ENCODE measurements around the gene RGS3. TPM values are rescaled to one million over a fixed set of nuclear protein-coding genes. Genes with fewer than 3 reads are reported as not detected.

The RGS3 gene
- polyA plus RNA-seq, 5 donors: 65.3 to 82.9 (median 75.8) TPM

GRCh38 chr9:113600023-113600823, 136.7 kb downstream of the RGS3 start:
- DNase-seq: no peak

DNA sequence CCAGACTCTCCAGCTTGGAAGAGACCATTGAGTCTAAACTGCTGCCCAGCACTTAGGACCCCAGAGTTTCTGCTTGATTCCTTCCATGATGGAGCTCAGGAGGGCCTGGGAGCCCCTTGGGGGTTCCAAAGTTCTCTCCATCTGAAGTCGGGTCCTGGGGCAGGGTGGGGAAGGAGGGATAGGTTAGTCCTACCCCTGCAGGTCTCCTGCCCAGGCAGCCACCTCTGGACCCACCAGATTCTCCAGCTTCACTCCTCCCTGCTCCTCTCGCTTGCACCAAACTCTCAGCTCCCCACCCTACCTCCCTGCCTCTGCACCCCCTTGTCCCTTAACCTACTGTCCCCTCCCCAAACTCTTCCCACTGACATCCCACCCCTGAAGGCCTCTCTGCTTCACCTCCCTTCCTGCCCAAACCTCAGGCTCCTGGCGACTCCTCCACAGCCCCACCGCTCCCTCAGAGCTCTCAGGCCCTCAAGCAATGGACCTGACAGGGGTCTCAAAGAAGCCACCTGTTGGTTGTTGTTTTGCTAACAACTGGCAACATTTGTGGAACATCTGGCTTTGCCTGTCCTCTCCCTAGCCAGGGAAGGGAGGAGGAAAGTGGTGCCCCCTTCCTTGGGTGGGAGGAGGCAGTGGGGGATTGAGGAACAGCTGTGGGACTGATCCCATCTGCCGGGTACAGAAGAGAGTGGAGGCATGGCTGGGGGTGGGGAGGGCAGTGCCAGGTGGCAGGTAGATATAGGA, 137.5 kb downstream of the RGS3 start:
- no peak for DNase-seq

- no peak for DNase-seq
Observed at GRCh38 chr9:113601656-113602055, 138.1 kb downstream of the RGS3 start.

- no peak for DNase-seq
Observed at GRCh38 chr9:113602126-113603047, 138.9 kb downstream of the RGS3 start.

DNA sequence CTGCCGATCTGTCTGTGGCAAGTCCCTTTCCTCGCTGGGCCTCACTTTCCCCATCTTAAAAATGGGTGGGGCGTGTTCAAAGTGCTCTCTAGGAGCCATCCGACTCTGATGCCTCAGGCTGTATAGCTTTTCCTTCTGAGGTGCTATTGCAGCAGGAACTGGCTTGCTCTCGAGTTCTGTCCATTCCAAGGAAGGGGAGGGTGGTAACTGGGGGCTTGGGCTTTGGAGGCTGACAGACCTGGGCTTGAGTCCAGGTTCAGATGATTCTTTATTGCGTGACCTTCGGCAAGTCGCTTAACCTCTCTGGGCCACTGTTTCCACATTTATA, 139.5 kb downstream of the RGS3 start:
- DNase-seq: no peak

GRCh38 chr9:113603773-113604172, 140.2 kb downstream of the RGS3 start:
- DNase-seq: no peak

GRCh38 chr9:113604393-113604792, 140.9 kb downstream of the RGS3 start:
- DNase-seq: no peak

DNA sequence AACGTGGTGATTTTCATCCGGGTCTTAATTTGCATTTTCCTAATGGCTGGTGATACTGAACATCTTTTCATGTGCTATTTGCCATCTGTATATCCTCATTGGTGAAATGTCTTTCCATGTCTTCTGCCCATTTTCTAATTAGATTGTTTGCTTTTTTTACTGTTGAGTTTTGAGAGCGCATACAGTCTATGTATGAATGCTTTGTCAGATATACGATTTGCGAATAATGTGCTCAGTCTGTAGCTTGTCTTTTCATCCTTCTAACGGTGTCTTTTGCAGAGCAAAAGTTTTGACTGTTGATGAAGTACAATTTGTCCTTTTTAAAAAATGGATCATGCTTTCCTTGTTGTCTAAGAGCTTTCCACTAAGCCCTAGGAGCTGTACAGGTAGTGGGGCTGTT, 143.0 kb downstream of the RGS3 start:
- DNase-seq: no peak

- no peak for DNase-seq
Observed at GRCh38 chr9:113608082-113608685, 144.7 kb downstream of the RGS3 start.

- peak; percentile 76 to 77 for DNase-seq
Observed at GRCh38 chr9:113609562-113610318, 146.2 kb downstream of the RGS3 start.

- no peak for DNase-seq
Observed at GRCh38 chr9:113611461-113612215, 148.1 kb downstream of the RGS3 start.

- no peak for DNase-seq
Observed at GRCh38 chr9:113612216-113612747, 148.8 kb downstream of the RGS3 start.

DNA sequence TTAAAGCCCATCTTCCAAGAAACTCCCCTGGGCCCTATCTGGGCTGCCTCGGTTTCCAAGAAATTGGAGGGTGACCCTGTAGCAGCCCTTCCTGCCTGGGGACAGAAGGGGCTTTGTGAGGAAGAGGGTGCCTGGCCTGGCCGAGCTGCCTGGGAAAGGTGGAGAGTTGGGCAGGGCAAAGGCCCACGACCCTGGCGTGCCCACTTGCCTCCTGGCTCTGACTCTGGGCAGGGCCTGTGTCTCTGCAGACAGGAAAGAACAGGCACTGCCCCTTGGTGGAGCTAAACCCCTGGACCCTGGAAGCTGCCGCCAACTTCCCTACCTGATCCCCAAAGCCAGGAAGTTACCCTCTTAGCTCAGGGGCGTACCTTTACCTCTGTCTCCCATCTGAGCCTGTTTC, 149.3 kb downstream of the RGS3 start:
- no peak for DNase-seq

DNA sequence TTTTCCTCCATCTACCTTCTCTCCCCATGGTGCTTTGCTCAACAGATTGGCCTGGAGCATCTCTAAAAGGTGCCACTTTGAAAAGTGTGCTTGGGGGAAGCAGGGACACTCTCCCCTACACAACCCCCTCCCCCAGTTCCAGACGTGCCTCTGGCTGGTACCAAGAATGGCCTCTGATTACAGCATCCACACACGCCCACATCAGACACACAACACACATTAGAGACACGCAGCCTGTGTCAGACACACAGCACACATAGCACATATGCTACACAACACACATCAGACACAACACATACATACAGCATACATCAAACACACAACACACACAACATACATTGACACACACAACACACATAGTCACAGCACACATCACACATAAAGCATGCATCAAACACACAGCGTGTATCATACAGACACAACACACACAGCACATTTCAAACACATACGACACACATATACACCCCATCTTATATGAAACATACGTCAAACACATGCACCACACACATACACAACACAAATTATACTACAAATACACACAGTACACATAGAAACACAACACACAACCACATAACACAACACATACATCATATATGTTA, 150.4 kb downstream of the RGS3 start:
- no peak for DNase-seq

DNA sequence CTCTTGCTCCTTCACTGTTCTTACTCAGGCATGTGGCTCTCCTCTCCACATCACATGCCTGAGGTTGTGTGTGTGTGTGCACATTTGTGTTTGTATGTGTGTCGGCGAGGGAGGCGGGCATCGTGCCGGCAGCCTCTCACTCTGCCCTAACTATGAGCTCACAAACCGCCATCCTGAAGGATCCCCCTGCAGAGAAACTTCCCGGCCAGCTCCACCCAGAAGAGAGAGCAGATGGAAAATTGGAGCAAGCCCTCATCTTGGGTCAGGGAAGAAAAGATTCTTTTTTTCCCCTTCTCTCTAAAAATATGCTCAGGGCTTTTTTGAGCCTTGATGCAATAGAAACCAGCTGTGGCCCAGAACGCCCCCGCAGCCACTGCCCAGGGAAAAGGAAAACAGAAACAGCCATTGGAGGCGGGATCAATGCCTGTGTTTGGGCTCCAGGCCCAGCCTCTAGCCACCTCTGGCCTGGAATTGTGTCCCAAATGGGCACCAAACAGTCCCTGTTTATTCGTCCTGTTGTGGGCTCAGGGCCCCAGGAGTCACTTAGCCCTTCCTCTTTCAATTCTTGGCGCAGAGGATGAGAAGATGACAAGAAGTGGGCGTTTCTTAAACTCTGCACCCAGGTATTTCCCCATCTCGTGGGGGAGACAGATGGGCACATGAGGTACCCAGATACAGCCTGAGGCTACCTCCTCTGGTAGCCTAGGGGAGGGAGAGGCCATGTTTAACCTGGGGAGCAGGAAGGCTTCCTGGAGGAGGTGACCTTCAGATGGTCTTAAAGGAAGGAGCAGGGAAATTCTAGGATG, 151.5 kb downstream of the RGS3 start:
- peak in 1 of 2 donors; percentile 78 for DNase-seq

DNA sequence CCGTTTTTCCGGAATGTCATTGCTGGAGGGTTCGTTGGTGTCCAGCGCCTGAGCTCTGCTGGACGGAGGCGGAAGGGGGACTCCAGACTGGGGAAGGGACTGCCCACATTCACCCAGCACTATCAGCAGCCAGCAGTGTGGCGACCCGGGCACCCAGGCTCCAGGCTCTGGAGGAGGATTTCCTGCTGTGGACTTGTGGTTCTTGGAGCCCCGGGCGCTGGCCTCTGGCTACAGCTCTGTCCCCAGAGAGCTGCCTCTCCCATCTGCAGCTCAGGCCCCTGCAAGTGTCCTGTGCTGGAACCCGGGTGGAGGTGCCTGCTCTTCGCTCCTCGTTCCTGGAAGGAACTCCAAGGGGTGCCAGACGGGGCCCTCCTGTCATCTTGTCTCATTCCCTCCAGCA, 152.6 kb downstream of the RGS3 start:
- no peak for DNase-seq

DNA sequence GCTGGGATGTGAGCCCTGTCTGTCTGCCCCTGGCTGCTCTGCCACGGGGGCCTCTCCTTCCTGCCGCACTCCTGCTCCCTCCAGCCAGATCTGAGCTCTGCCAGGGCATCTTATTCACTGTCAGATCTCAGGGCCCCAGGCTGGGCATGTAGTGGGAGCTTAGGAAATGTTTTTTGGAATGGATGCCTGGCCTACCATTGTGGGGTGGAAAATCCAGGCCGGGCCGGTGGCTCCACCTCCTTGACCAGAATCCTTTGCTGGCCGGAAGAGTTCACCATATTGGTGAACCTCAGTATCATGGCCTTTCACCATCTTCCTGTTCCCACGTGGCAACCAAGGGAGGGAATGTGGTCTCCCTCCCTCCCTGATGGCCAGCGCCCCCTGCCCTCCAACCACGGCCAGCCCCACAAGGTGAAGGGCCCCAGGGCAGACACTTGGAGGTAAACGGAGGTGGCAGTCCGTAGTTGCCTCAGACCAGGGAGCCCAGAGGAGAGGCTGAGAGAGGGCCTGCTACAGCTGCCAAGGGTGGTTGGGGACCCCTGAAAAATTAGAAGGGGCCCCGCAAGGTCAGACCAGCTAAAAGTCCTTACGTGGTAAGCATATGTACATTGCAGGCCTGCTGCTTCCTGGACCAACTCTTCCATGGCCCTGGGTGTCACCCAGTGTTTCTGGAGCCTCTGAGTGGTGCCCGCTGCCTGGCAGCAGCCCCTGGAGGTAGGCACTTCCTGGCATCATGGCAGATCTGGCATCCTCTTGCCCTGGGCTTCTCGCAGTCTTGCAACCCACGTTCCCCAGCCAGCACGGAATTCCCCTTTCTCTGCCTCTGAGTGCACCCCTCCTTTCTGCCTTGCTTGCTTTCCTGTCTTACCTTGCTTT, 153.3 kb downstream of the RGS3 start:
- no peak for DNase-seq

GRCh38 chr9:113617550-113617949, 154.0 kb downstream of the RGS3 start:
- DNase-seq: no peak

All from right lung (tissue), 5 donors.